B cell (primary cell): ENCODE results near the gene RPS10.

ENCODE experiments used
- CTCF ChIP-seq: fragments of 200-600 bp; IDR thresholded peaks from one replicate; pipeline ENCODE4 v1.8.0; 2022; ENCODE audit warnings: antibody characterized with exemption, mild to moderate bottlenecking
- EZH2 ChIP-seq: IDR thresholded peaks from 2 replicates; pipeline ENCODE4 v1.6.1; 2012; ENCODE audit warnings: borderline replicate concordance, low read depth, mild to moderate bottlenecking, moderate library complexity, low read length; ENCODE audit not compliant: insufficient read depth, poor library complexity, severe bottlenecking

- TF ChIP-seq CTCF (no peak), EZH2 (no peak)
Observed at GRCh38 chr6:34469499-34469898, 43.6 kb upstream of the RPS10 start.
